Caco-2 (cell line): ENCODE data around the gene HSD17B2. TPM values are rescaled to one million over a fixed set of nuclear protein-coding genes. Genes with fewer than 3 reads are reported as not detected.

Experiments
- BruUV-seq: library from RNA; stranded (reverse); fragments of 400-500 nt; replicated peaks from 2 replicates; lab custom pipeline; 2021; lab: Mats Ljungman, UMichigan
- CTCF ChIA-PET: fragments of 300-600 bp; sonication (Branson Sonifier 250); formaldehyde crosslinking; loops from one replicate; lab custom pipeline; 2022; ENCODE audit warnings: antibody characterized with exemption; lab: Charles Lee
- POLR2A ChIA-PET: fragments of 300-600 bp; sonication (Branson Sonifier 250); formaldehyde crosslinking; loops from one replicate; lab custom pipeline; 2022; ENCODE audit warnings: antibody characterized with exemption; lab: Charles Lee
- DNase-seq, 2 experiments: peaks; one replicate each; pipeline versions ENCODE4 v3.0.0 to v3.0.0-alpha.2; 2020 to 2022
- H3K27me3 ChIP-seq: replicated peaks from 2 replicates; pipeline ENCODE4 v1.6.0; 2011; ENCODE audit warnings: low read length; ENCODE audit not compliant: control insufficient read depth, insufficient read depth
- H3K36me3 ChIP-seq: 2 replicates; pipeline ENCODE4 v1.5.1; 2011; ENCODE audit warnings: low read length; ENCODE audit not compliant: control insufficient read depth, insufficient read depth
- H3K4me1 ChIP-seq: fragments of 250-450 bp; sonication (Bioruptor Pico); 2 replicates; pipeline ENCODE4 v1.5.1; 2020; ENCODE audit warnings: mild to moderate bottlenecking
- H3K4me3 ChIP-seq: 2 replicates; pipeline ENCODE4 v1.5.1; 2011; ENCODE audit warnings: low read depth, mild to moderate bottlenecking, control low read depth, low read length
- H3K9me3 ChIP-seq: fragments of 250-450 bp; sonication (Bioruptor Pico); 2 replicates; pipeline ENCODE4 v1.5.1; 2020; ENCODE audit warnings: mild to moderate bottlenecking, moderate library complexity
- H3K27ac Mint-ChIP-seq: one replicate; pipeline ENCODE4 v1.8.0; 2022; ENCODE audit warnings: mixed read lengths; ENCODE audit not compliant: unreplicated experiment
- H3K27me3 Mint-ChIP-seq: one replicate; pipeline ENCODE4 v1.8.0; 2022; ENCODE audit warnings: mixed read lengths; ENCODE audit not compliant: insufficient read depth, unreplicated experiment
- H3K36me3 Mint-ChIP-seq: one replicate; pipeline ENCODE4 v1.8.0; 2022; ENCODE audit warnings: mild to moderate bottlenecking, mixed read lengths; ENCODE audit not compliant: insufficient read depth, unreplicated experiment
- H3K4me1 Mint-ChIP-seq: one replicate; pipeline ENCODE4 v1.8.0; 2022; ENCODE audit warnings: low read depth, mixed read lengths; ENCODE audit not compliant: unreplicated experiment
- H3K4me3 Mint-ChIP-seq: one replicate; pipeline ENCODE4 v1.8.0; 2022; ENCODE audit warnings: mild to moderate bottlenecking, moderate library complexity, mixed read lengths; ENCODE audit not compliant: unreplicated experiment
- H3K9me3 Mint-ChIP-seq: one replicate; pipeline ENCODE4 v1.8.0; 2022; ENCODE audit warnings: mixed read lengths; ENCODE audit not compliant: unreplicated experiment
- CTCF ChIP-seq, 2 experiments: fragments of 200-600 bp in 1 of 2; IDR thresholded peaks; 1 replicate in 1 of 2; 2 replicates in 1 of 2; pipeline versions ENCODE4 v1.5.1 to v1.8.0; 2011 to 2022; ENCODE audit warnings: antibody characterized with exemption in 1 of 2, control low read depth in 1 of 2, inconsistent platforms in 1 of 2, low read depth in 1 of 2, low read length in 1 of 2, mild to moderate bottlenecking in 1 of 2, moderate library complexity in 1 of 2; ENCODE audit not compliant: insufficient read depth in 1 of 2, severe bottlenecking in 1 of 2, unreplicated experiment in 1 of 2
- intact Hi-C: fragments of 100-400 bp; cut with micrococcal nuclease; formaldehyde crosslinking; loops from one replicate; pipeline ENCODE4 v1.10.0; 2022; ENCODE audit not compliant: unreplicated experiment
- total RNA-seq: library from RNA; stranded (reverse); gene quantifications from 2 replicates; pipeline ENCODE4 v1.2.3, GENCODE V29; 2022

HSD17B2 gene
- total RNA-seq, 1 experiment from 2014 or later, result 5.1 TPM

- H3K36me3 ChIP-seq, result no peaks in the 10 kb centered on the region
- Mint-ChIP-seq H3K36me3 (no peaks in the 10 kb centered on the region), H3K27me3 (no peaks in the 10 kb centered on the region), H3K4me3 (no peak overlapping the region), H3K27ac (no peak overlapping the region), H3K4me1 (peaks cover 27% of the 10 kb centered on the region), H3K9me3 (no peaks in the 10 kb centered on the region)
- intact Hi-C loops, result no loop called here
- POLR2A ChIA-PET, result no interaction called here
- CTCF ChIA-PET, result interaction anchor here (0.6 kb wide), 1 partner anchor 237 kb away, joined by 3 read pairs; no protein-coding TSS in a partner anchor
- H3K4me3 ChIP-seq, result no peak overlapping the region
- no peaks in the 10 kb centered on the region; the same call in 1 of the 2 replicates for H3K27me3 ChIP-seq
- no peak for DNase-seq
- no TSS peak for BruUV-seq
- no peak for TF ChIP-seq CTCF (IDR thresholded peaks at IDR 0.05; ENCODE audit: insufficient read depth in 1 of 2, low read depth in 1 of 2, low read length in 1 of 2, severe bottlenecking in 1 of 2, unreplicated experiment in 1 of 2)
- H3K9me3 ChIP-seq, result no peaks in the 10 kb centered on the region
- peaks cover 31% of the 10 kb centered on the region for H3K4me1 ChIP-seq
These were observed 42.2 kb upstream of the HSD17B2 start for GRCh38 chr16:81992859-81993258.

GRCh38 chr16:81994485-81994884 is 40.6 kb upstream of the HSD17B2 start:
- H3K27me3 ChIP-seq, result no peaks in the 10 kb centered on the region
- Mint-ChIP-seq H3K9me3 (no peaks in the 10 kb centered on the region), H3K36me3 (no peaks in the 10 kb centered on the region), H3K27ac (no peak overlapping the region), H3K4me1 (peaks cover 30% of the 10 kb centered on the region), H3K27me3 (no peaks in the 10 kb centered on the region), H3K4me3 (no peak overlapping the region)
- H3K4me3 ChIP-seq, result no peak overlapping the region
- H3K36me3 ChIP-seq, result no peaks in the 10 kb centered on the region
- TF ChIP-seq CTCF (IDR thresholded peaks at IDR 0.05; ENCODE audit: insufficient read depth in 1 of 2, low read depth in 1 of 2, low read length in 1 of 2, severe bottlenecking in 1 of 2, unreplicated experiment in 1 of 2), result peak; percentile 28 to 32
- intact Hi-C loops, result no loop called here
- CTCF ChIA-PET, result interaction anchor here (0.6 kb wide), 1 partner anchor 67 kb away, joined by 3 read pairs; no protein-coding TSS in a partner anchor
- no peaks in the 10 kb centered on the region for H3K9me3 ChIP-seq
- DNase-seq, result no peak
- no TSS peak for BruUV-seq
- POLR2A ChIA-PET, result no interaction called here
- peaks cover 36% of the 10 kb centered on the region for H3K4me1 ChIP-seq

DNA sequence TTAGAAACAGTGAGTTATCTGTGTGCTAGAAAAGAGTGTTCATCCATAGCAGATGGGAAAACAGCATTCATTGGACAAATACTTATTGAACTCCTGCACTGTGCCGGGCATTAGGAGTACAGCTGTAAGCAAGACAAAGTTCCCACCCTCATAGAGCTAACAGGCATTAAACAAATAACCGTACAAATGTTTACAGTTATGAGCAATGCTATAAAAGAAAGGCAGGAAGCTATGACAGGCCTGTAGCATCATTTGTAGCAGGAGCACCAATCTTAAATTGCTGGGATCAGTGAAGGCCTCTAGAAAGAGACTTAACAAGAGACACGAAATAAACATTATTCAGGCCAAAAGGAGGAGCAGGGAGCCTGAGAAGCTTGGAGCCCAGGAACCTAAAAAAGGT is 39.4 kb upstream of the HSD17B2 start:
- no TSS peak for BruUV-seq
- DNase-seq, result no peak
- ChIA-PET POLR2A (no interaction called here), CTCF (no interaction called here)
- Histone ChIP-seq H3K9me3 (no peaks in the 10 kb centered on the region), H3K4me1 (peaks cover 29% of the 10 kb centered on the region), H3K4me3 (no peak overlapping the region), H3K27me3 (no peaks in the 10 kb centered on the region), H3K36me3 (no peaks in the 10 kb centered on the region)
- Mint-ChIP-seq H3K27me3 (no peaks in the 10 kb centered on the region), H3K27ac (no peak overlapping the region), H3K9me3 (no peaks in the 10 kb centered on the region), H3K36me3 (no peaks in the 10 kb centered on the region), H3K4me1 (peaks cover 23% of the 10 kb centered on the region), H3K4me3 (no peak overlapping the region)
- intact Hi-C loops, result no loop called here
- TF ChIP-seq CTCF (IDR thresholded peaks at IDR 0.05; ENCODE audit: insufficient read depth in 1 of 2, low read depth in 1 of 2, low read length in 1 of 2, severe bottlenecking in 1 of 2, unreplicated experiment in 1 of 2), result no peak
